GM12891 (cell line): Measurements from ENCODE around the gene DNASE2. TPM values are rescaled to one million over a fixed set of nuclear protein-coding genes. Genes with fewer than 3 reads are reported as not detected.
"Not testable (repeated sequence)": the region's sequence is repeated elsewhere in the genome, so short reads cannot be mapped to it uniquely, and the experiment has no call there.

ENCODE experiments used
- DNase-seq: peaks from one replicate; pipeline ENCODE4 v3.0.0; 2011; ENCODE audit warnings: low spot score; ENCODE audit not compliant: insufficient read length
- FAIRE-seq: peaks from 2 replicates; lab custom pipeline; 2011; peaks lifted over from hg19 to GRCh38; lab: Jason Lieb, UNC
- PAX5 ChIP-seq: IDR thresholded peaks from 2 replicates; pipeline ENCODE4 v1.6.1; 2011; ENCODE audit warnings: low read length, moderate library complexity, mild to moderate bottlenecking; ENCODE audit not compliant: insufficient read depth, severe bottlenecking
- POLR2A ChIP-seq: IDR thresholded peaks from 2 replicates; pipeline ENCODE4 v1.6.1; 2011; ENCODE audit warnings: low read depth, low read length, control low read depth
- POLR2AphosphoS5 ChIP-seq: IDR thresholded peaks from 2 replicates; pipeline ENCODE4 v1.6.1; 2011; ENCODE audit warnings: low read depth, low read length, control low read depth
- POU2F2 ChIP-seq: IDR thresholded peaks from 2 replicates; pipeline ENCODE4 v1.6.1; 2011; ENCODE audit warnings: low read depth, mild to moderate bottlenecking, control low read depth, low read length, moderate library complexity
- SPI1 ChIP-seq: IDR thresholded peaks from 2 replicates; pipeline ENCODE4 v1.6.1; 2011; ENCODE audit warnings: low read depth, low read length, control low read depth
- TAF1 ChIP-seq: IDR thresholded peaks from 2 replicates; pipeline ENCODE4 v1.6.1; 2011; ENCODE audit warnings: low read depth, low read length, control low read depth
- polyA plus RNA-seq: library from polyadenylated mRNA; unstranded; fragments of >200 nt; gene quantifications from one replicate; pipeline ENCODE4 v1.2.1, GENCODE V29; 2012; ENCODE audit warnings: low read depth, missing spikeins, inconsistent platforms; ENCODE audit not compliant: missing spikeins

DNASE2 gene, protein sequence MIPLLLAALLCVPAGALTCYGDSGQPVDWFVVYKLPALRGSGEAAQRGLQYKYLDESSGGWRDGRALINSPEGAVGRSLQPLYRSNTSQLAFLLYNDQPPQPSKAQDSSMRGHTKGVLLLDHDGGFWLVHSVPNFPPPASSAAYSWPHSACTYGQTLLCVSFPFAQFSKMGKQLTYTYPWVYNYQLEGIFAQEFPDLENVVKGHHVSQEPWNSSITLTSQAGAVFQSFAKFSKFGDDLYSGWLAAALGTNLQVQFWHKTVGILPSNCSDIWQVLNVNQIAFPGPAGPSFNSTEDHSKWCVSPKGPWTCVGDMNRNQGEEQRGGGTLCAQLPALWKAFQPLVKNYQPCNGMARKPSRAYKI
- 11.8 TPM for polyA plus RNA-seq

DNA sequence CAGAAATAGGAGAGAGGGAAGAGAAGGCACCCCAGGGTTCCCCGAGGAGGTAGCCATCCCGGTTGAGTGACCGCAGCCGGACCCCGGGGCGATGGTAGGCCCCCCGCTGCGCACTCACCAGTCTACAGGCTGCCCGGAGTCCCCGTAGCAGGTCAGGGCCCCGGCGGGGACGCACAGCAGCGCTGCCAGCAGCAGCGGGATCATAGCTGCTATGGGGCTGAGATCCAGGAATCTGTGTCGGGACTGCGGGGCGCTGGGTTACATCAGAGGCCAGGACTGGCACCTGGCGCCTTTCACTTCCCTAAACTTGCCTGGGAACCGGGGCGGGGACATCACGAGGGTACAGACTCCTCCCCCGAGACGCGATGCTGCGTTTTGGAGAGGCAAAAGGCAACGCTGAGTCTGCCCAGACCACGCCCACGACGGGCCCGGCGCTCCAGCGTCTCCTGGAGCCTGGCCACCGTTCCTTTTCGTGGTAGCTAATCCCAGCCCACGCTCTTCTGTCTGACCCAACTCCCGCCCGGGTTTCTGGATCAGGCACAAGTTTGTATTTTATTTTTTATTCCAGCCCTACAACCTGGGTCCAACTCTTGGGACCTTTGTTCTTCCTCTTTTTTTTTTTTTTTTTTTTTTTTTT is at the start of gene DNASE2:
Gene DNASE2, minus strand, starts transcription at position 278 of the 637 bp plus-strand sequence. Its CDS starts 74 bp downstream, at position 204.
- peak; percentile 92 for FAIRE-seq
- peak; percentile 97 for DNase-seq
- TF ChIP-seq SPI1, result peak; percentile 98
- no peak for TF ChIP-seq PAX5
- TF ChIP-seq POLR2AphosphoS5, result peak; percentile 72
- TF ChIP-seq POLR2A, result peak; percentile 66; the same call in 1 of the 2 replicates
- TF ChIP-seq POU2F2, result peak; percentile 43; the same call in 1 of the 2 replicates
- TF ChIP-seq TAF1, result peak; percentile 14; the same call in 1 of the 2 replicates

DNA sequence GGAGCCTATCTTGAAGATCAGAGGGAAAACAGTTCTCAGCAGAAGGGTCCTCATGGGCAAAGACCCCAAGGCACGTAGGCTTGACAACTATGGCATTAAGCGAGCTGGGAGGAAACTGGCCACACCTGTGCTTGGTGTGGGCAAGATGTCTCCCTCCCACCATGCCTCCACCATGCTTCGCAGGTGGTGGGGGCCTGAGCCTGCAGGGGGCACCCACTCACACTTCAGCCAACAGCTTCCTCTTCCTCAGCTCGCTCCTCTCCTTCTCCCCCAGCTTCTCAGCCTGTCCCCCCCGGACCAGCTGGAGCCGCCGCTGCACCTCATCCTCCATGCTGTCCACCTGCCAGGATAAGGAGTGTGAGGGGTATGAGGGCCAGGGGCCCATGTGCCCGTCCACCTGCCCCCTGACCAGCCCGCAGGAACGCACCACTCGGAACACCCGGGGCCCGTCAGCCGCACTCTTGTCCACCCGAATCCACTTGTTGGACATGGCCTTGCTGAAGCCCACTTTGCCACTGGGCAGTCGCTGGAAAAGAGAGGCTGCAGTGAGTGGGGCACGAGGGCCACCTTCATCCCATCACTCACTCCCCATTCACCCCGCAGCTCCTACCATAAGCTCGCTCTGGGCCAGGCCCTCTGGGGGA is 48.9 kb upstream of the DNASE2 start:
- TF ChIP-seq SPI1, result no peak
- FAIRE-seq, result no peak
- DNase-seq, result no peak

DNA sequence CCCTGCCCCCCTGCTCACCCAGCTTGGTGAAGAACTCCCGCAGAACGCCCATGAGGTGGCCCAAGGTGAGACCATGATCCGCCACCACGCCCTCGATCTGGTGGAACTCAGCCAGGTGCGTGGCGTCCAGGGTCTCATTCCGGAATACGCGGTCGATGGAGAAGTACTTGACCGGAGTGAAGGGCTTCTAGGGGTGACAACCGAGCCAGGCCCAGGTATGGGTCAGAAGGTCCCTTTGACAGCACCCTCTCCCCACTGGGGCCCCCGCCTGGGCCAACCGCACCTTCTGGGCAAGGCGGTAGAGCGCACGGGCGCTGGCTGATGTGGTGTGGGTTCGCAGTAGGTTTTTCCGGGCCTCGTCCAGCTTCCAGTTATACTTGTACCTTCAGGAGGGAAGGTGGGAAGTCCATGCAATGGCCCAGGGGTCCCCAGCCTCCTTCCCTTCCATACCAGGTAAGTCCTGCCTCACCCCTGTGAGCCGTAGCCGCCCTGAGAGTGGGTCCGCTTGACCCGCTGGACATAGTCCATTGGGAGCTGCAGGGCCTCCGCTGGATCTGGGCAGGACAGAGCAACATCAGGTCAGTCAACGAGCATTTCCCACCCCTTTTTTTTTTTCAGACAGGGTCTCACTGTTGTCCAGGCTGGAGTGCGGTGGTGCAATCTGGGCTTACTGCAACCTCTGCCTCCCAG is 43.5 kb upstream of the DNASE2 start:
- TF ChIP-seq PAX5 (no peak), POLR2A (no peak)
- FAIRE-seq (no peak), DNase-seq (no peak)

DNA sequence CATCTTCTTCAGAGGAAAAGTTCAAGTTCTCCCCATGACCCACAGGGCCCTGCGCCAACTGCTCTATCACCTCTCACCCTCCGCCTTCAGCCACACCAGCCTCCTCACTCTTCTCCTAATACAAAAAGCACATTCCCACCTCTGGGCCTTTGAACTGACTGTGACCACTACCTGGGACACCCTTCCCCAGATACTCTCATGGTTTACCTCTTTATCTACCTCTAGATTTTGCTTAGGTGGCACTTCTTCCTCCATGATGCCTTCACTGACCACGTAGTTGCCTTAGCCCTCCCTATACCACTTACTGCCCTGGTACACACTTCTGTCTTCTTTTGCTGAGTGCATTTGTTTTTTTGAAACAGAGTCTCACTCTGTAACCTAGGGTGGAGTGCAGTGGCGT is 41.7 kb upstream of the DNASE2 start:
- no peak for TF ChIP-seq PAX5
- DNase-seq, result no peak
- no peak for FAIRE-seq

DNA sequence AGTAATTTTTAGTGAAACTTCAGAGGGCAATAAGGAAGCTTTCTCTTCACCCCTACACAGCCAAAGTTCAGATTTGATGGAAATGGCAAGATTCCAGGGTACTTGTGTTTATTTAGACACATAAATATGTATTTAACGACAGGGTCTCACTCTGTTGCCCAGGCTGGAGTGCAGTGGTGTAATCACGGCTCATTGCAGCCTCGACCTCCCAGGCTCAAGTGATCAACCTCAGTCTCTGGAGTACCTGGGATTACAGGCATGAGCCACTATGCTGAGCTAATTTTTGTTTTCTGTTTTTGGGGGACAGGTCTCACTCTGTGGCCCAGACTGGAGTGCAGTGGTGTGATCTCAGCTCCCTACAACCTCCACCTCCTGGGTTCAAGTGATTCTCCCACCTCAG is 39.8 kb upstream of the DNASE2 start:
- TF ChIP-seq POLR2AphosphoS5 (no peak), TAF1 (no peak), POLR2A (no peak), SPI1 (no peak), PAX5 (no peak), POU2F2 (no peak)
- FAIRE-seq (no peak), DNase-seq (no peak)

DNA sequence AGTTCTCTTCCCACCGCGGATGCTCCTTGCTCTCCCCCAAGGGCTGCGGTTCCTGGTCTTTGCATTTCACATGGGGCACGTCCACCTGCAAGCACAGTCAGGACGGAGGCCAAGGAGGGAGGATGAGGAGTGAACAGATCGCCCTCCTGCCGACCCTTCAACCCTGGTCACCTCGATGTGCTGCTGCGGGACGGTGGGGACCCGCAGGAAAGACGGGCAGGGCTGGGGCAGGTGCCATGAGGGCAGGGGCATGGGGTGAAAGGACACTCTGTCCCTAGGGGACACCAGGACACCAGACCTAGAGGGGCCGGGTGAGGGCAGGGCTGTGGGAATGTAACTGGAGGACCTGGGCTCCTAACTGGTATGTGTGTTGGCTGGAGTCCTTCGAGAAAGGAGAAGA is 37.0 kb upstream of the DNASE2 start:
- FAIRE-seq (no peak), DNase-seq (no peak)
- no peak for TF ChIP-seq TAF1
- TF ChIP-seq POLR2AphosphoS5, result no peak
- no peak for TF ChIP-seq PAX5
- TF ChIP-seq POLR2A, result no peak
- TF ChIP-seq SPI1, result no peak
- TF ChIP-seq POU2F2, result no peak

DNA sequence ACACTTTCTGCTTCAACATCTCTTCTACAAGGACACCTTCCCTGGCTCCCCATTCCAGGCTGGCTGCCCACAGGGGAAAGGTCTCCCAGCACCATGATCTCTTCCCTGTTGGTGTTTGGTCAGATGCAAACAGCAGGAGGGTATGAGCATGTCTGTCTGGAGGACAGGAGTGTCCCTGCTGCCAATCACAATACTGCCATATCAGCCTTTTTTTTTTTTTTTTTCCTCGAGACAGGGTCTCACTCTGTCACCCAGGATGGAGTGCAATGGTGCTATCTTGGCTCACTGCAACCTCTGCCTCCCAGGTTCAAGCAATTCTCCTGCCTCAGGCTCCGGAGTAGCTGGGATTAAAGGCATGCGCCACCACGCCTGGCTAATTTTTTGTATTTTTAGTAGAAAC is 34.6 kb upstream of the DNASE2 start:
- not testable (repeated sequence) for FAIRE-seq, DNase-seq

DNA sequence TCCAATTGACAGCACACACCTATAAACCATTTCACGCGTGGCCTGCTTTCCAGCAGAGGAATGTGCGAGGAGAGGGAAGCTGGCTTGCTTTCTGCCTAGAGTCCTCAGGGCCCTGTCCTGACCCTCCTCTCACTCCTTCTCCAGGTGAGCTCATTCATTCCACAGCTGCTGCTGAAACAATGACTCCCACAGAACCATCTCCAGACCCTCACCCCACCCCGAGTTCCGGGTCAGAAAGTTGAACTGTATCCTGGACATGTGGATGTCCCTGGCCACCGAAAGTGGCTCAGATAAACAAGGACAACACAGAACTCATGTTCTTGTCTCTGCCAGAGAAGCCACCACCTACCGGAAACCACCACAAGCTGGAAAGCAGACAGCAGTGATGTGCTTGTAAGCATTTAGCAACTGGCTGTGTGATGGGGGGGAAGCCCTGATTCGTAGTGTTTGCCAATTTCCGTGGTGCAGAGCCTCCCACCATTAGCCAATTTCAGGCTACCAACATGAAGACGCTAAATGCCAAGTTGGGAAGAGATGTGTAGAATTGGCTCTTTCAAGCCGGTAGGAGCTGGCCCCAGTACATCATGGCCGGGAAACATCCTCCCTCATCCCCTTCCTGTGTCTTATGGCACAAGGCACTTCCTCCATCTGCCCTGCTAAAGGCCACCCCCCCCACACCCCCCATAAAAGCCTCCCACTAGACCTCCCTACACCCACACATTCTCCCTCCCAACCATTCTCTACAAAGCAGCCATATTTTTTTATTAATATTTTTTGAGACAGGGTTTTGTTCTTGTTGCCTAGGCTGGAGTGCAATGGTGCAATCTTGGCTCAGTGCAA is 32.8 kb upstream of the DNASE2 start:
- peak; percentile 51 for DNase-seq
- TF ChIP-seq SPI1, result 0 out of 2 replicates have a peak, but pooled peaks have one; percentile 17
- no peak for TF ChIP-seq POU2F2
- TF ChIP-seq POLR2A, result peak; percentile 60
- no peak for TF ChIP-seq TAF1
- TF ChIP-seq POLR2AphosphoS5, result peak; percentile 49
- TF ChIP-seq PAX5, result no peak
- FAIRE-seq, result peak; percentile 84

DNA sequence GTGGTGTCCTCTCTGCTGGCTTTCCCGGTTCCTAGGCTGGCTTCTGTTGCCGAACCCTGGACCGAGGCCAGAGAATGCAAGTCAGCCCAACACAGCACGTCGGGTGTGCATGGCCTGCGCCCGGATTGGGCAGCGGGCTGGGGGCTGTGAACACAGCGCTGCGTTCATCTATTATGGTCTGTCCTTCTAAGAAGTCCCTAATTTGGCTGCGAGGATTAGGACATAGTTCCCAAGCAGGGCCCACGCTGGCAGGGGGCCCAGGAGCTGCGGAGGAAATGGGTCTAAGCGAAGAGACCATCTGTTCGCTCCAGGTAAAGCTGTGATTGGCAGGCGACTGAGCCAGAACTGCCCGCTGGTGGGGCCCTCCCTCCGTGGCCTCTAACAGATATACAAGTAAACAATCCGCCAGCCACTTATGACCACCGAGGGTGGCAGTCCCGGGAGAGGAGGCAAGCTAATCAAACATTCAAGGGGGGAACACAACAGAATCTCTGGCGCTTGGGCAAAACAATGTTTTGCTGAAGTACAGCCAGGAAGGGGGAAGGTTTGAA is 31.8 kb upstream of the DNASE2 start:
- TF ChIP-seq TAF1, result no peak
- FAIRE-seq, result no peak
- DNase-seq, result no peak

DNA sequence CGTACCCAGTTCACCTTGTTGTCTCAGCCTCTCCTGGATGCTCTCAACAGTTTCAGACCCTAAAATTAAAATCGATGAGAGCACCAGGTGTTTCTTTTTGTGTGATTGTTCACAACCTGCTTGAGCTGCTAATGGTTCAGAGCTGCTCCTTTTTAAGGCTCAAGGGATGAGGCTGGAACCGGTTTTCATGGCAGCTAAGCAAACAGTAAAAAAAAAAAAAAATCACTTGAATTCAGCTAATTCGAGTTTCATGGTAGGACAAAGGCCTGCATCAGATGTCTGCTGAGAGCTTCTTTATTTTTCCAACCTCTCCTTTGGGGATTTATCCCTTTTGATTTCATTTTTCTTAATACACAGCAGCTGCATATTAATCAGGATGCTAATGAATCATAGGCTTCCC is 31.3 kb upstream of the DNASE2 start:
- no peak for TF ChIP-seq PAX5
- no peak for TF ChIP-seq POLR2AphosphoS5
- TF ChIP-seq POU2F2, result no peak
- TF ChIP-seq TAF1, result no peak
- no peak for TF ChIP-seq SPI1
- no peak for TF ChIP-seq POLR2A
- DNase-seq (no peak), FAIRE-seq (no peak)
